ENCODE measurements around the gene PLAAT4. TPM values are rescaled to one million over a fixed set of nuclear protein-coding genes. Genes with fewer than 3 reads are reported as not detected.
A peak's percentile ranks its signal among the peaks of the same experiment; 100 is the strongest.
"Not testable (repeated sequence)": the region's sequence is repeated elsewhere in the genome, so short reads cannot be mapped to it uniquely, and the experiment has no call there.

PLAAT4 gene
- total and polyA plus RNA-seq, 5 donors = 8.0 to 17.9 (median 13.7) TPM

DNA sequence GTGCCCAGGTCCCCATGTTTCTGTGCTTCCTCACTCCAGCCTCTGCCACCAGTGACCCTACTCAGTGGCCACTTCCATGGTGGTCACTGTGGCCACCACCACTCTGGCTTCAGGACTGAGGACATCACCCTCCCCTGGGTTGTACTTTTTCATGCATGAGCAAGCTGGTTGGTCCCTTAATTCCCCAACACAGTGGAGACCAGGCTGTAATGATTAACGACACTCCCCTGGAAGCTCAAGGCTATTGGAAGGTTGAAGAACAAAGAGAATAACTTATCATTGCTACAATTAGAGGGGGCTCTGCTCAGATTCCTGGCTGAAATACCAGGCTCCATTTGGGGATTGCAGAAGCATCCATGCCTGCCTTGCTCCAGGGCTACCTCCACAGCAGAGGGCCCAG is 10.5 kb downstream of the PLAAT4 start:
- no peak for ATAC-seq
- Histone ChIP-seq H3K27me3 (ENCODE audit: control insufficient read depth, insufficient read depth) (no peaks in the 10 kb centered on the region), H3K27ac (ENCODE audit: low read length) (no peak overlapping the region), H3K9me3 (ENCODE audit: control insufficient read depth, low read length) (no peaks in the 10 kb centered on the region), H3K4me1 (ENCODE audit: control insufficient read depth, insufficient read depth, low read length) (no peaks in the 10 kb centered on the region), H3K4me3 (ENCODE audit: low read length) (no peak overlapping the region)
- intact Hi-C loops (cut with DNase I) = no loop called here
- DNase-seq = no peak
- WGBS = 84% methylated on average over 1 of the region's 1 CpG

DNA sequence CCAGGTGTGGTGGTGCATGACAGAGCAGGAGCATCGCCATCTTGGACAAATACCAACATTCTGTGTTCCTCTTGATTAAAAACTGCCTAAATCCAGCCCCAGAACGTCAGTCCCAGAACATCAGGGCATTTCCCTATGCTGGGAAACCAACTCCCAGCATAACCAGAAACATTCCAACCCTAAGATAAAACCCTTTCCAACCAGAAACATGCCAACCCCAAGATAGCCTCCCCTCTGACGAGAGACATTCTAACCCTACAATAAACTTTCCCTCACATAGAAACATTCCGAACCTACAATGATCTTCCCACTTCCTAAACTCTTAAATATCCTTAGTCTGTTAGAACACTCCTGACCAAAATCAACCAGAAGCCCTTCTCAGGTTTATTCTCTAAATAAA is 11.6 kb downstream of the PLAAT4 start:
- Histone ChIP-seq H3K4me3 (ENCODE audit: low read length) (no peak overlapping the region), H3K9me3 (ENCODE audit: control insufficient read depth, low read length) (no peaks in the 10 kb centered on the region), H3K4me1 (ENCODE audit: control insufficient read depth, insufficient read depth, low read length) (no peaks in the 10 kb centered on the region), H3K27me3 (ENCODE audit: control insufficient read depth, insufficient read depth) (no peaks in the 10 kb centered on the region), H3K27ac (ENCODE audit: low read length) (no peak overlapping the region)
- WGBS = 47% methylated on average over 4 of the region's 4 CpGs
- DNase-seq (no peak), ATAC-seq (no peak)
- intact Hi-C loops (cut with DNase I) = no loop called here

DNA sequence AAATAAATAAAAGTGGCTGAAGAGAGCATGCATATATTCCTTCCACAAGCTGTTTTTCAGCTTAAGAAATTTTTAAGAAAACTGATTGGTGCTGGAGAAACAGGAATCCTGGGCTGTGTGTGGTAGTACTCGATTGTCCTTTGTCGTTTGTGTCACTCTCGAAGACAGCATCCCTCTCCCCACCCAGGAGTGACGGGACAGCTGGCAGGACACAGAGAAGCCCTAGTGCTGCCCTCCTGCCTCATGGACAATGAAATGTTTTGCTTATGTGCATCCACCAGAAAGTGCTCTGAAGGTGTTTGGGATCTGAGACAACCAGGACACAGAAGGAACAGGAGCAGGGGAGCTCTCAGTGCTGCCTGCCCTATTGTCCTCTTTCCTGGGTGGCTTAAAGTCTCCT is 12.8 kb downstream of the PLAAT4 start:
- intact Hi-C loops (cut with DNase I) = no loop called here
- no peak for ATAC-seq

DNA sequence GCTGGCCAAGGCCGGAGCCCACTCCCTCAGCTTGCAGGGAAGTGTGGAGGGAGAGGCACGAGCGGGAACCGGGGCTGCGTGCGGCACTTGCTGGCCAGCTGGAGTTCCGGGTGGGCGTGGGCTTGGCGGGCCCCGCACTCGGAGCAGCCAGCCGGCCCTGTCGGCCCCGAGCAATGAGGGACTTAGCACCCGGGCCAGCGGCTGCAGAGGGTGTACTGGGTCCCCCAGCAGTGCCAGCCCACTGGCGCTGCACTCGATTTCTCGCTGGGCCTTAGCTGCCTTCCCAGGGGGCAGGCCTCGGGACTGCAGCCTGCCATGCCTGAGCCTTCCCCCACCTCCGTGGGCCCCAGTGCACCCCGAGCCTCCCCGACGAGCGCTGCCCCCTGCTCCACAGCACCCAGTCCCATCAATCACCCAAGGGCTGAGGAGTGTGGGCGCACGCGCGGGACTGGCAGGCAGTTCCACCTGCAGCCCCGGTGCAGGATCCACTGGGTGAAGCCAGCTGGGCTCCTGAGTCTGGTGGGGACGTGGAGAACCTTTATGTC is 13.6 kb downstream of the PLAAT4 start:
- 89% methylated on average over 31 of the region's 31 CpGs for WGBS
- H3K9me3 ChIP-seq (ENCODE audit: control insufficient read depth, low read length); DNase-seq; intact Hi-C loops (cut with DNase I); H3K4me1 ChIP-seq (ENCODE audit: control insufficient read depth, insufficient read depth, low read length); H3K27ac ChIP-seq (ENCODE audit: low read length); H3K4me3 ChIP-seq (ENCODE audit: low read length); H3K27me3 ChIP-seq (ENCODE audit: control insufficient read depth, insufficient read depth); ATAC-seq: not testable (repeated sequence)

More for the DNA sequence above, 12.8 kb downstream of the PLAAT4 start:
- no peaks in the 10 kb centered on the region for H3K27me3 ChIP-seq (ENCODE audit: control insufficient read depth, insufficient read depth)
- no peaks in the 10 kb centered on the region for H3K9me3 ChIP-seq (ENCODE audit: control insufficient read depth, low read length)
- DNase-seq = no peak
- WGBS = 82% methylated on average over 4 of the region's 4 CpGs
- H3K27ac ChIP-seq (ENCODE audit: low read length) = no peak overlapping the region
- H3K4me1 ChIP-seq (ENCODE audit: control insufficient read depth, insufficient read depth, low read length) = no peaks in the 10 kb centered on the region
- H3K4me3 ChIP-seq (ENCODE audit: low read length) = no peak overlapping the region

DNA sequence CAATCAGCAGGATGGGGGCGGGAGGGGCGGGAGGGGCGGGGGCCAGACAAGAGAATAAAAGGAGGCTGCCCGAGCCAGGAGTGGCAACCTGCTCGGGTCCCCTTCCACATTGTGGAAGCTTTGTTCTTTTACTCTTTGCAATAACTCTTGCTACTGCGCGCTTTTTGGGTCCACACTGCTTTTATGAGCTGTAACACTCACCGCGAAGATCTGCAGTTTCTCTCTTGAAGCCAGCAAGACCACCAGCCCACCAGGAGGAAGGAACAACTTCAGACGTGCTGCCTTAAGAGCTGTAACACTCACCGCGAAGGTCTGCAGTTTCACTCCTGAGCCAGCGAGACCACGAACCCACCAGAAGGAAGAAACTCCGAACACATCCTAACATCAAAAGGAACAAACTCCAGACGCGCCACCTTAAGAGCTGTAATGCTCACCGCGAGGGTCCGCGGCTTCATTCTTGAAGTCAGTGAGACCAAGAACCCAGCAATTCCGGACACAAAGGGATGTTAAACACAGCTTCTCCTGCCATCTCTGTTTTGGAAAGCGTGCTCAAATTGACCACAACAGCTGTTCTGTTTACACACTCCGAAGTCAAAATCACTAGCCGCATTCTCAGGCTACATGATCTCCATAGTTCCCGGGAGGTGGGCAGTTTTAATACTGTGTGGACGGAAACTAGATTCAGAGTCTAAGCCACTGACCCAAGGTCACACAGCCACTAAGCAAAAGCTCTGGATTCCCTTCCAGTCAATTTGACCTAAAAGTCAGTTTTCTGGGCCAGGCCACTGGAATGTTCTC is 14.7 kb downstream of the PLAAT4 start:
- intact Hi-C loops (cut with DNase I) = no loop called here
- ATAC-seq = no peak
- Histone ChIP-seq H3K4me1 (ENCODE audit: control insufficient read depth, insufficient read depth, low read length) (no peaks in the 10 kb centered on the region), H3K4me3 (ENCODE audit: low read length) (no peak overlapping the region), H3K27ac (ENCODE audit: low read length) (no peak overlapping the region), H3K27me3 (ENCODE audit: control insufficient read depth, insufficient read depth) (no peaks in the 10 kb centered on the region), H3K9me3 (ENCODE audit: control insufficient read depth, low read length) (no peaks in the 10 kb centered on the region)
- no peak for DNase-seq
- WGBS = 84% methylated on average over 27 of the region's 27 CpGs

DNA sequence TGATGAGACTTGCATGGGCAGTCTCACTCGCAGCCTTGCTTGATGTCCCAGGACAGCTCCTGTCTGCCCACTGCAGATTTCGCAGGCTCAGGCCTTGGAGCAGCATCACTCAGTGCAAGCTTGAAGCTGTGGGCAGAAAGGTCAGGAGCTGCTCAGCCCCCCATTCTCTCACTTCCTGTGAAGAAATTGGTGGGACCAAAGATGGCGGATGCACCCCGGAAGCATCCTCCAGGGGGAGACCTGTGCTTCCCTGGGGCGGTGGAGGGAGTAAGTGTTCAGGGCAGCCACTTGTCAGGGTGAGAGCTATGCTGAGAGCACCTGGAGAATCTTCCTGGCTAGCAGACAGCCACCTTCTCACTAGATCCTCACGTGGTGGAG is 15.3 kb downstream of the PLAAT4 start:
- no peaks in the 10 kb centered on the region for H3K4me1 ChIP-seq (ENCODE audit: control insufficient read depth, insufficient read depth, low read length)
- no peak for DNase-seq
- H3K9me3 ChIP-seq (ENCODE audit: control insufficient read depth, low read length) = no peaks in the 10 kb centered on the region
- no peak overlapping the region for H3K4me3 ChIP-seq (ENCODE audit: low read length)
- no peak for ATAC-seq
- intact Hi-C loops (cut with DNase I) = no loop called here
- no peaks in the 10 kb centered on the region for H3K27me3 ChIP-seq (ENCODE audit: control insufficient read depth, insufficient read depth)
- 86% methylated on average over 6 of the region's 6 CpGs for WGBS
- no peak overlapping the region for H3K27ac ChIP-seq (ENCODE audit: low read length)

DNA sequence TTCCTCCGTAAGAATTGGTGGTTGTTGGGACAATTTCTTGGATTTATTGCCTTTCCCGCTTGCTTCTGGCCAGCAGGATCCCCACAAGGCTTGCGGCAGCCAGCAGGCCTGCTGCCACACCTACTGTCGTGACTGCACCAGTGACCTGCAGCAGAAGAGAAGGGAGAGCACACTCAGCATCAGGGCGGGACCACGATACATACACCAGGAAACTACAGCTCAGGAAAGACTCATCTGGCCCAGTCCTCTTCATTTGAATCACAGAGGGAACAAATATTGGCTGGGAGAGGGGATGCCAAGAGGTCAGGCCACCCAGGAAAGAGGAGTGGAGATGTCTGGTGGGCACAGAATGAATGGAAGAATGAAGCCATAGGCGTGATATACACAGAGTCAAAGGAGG is 16.3 kb downstream of the PLAAT4 start:
- Histone ChIP-seq H3K27me3 (ENCODE audit: control insufficient read depth, insufficient read depth) (no peaks in the 10 kb centered on the region), H3K4me1 (ENCODE audit: control insufficient read depth, insufficient read depth, low read length) (no peaks in the 10 kb centered on the region), H3K9me3 (ENCODE audit: control insufficient read depth, low read length) (no peaks in the 10 kb centered on the region), H3K4me3 (ENCODE audit: low read length) (no peak overlapping the region), H3K27ac (ENCODE audit: low read length) (no peak overlapping the region)
- ATAC-seq (no peak), DNase-seq (no peak)
- intact Hi-C loops (cut with DNase I) = no loop called here
- 86% methylated on average over 7 of the region's 7 CpGs for WGBS

DNA sequence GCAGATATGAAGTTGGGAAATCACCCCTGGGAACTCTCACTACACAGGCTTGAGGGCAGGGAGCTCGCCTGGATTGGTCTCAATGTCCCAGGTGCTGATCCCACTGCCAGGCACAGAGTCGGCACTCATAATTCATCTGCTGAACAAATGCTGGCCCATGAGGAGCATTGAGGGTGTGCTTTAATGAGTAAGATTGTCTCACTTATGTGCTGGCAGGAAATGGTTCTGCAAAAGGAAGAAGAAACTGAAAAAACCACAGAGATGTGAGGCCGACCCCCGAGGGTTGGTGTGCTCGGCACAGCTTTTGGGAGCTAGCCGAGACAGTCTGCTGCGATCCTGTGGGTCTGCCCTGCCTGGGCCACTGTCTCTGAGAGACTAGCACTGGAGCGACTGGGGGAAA is 17.2 kb downstream of the PLAAT4 start:
- no peaks in the 10 kb centered on the region for H3K4me1 ChIP-seq (ENCODE audit: control insufficient read depth, insufficient read depth, low read length)
- ATAC-seq (peak in 1 of 2 donors; percentile 18), DNase-seq (no peak)
- no peak overlapping the region for H3K27ac ChIP-seq (ENCODE audit: low read length)
- no peaks in the 10 kb centered on the region for H3K27me3 ChIP-seq (ENCODE audit: control insufficient read depth, insufficient read depth)
- H3K4me3 ChIP-seq (ENCODE audit: low read length) = no peak overlapping the region
- no peaks in the 10 kb centered on the region for H3K9me3 ChIP-seq (ENCODE audit: control insufficient read depth, low read length)
- intact Hi-C loops (cut with DNase I) = no loop called here
- WGBS = 50% methylated on average over 8 of the region's 8 CpGs

DNA sequence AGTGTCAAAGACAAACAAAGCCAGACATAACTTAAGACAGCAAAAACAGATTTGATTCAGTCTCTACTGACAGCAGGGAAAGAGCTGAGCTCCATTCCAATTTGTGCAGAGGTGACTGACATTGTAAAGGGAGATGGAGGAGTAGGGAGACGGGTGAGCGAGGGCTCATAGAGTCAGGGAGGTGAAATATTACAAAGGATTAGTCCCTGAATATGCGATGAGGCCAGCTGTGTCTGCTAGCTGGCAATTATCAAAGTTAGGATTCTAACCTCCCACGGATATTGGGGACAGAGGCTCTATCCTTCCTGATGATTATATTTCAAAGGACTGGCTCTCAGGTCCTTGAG is 18.2 kb downstream of the PLAAT4 start:
- DNase-seq = no peak
- Histone ChIP-seq H3K27me3 (ENCODE audit: control insufficient read depth, insufficient read depth) (no peaks in the 10 kb centered on the region), H3K27ac (ENCODE audit: low read length) (no peak overlapping the region), H3K9me3 (ENCODE audit: control insufficient read depth, low read length) (no peaks in the 10 kb centered on the region), H3K4me1 (ENCODE audit: control insufficient read depth, insufficient read depth, low read length) (no peaks in the 10 kb centered on the region), H3K4me3 (ENCODE audit: low read length) (no peak overlapping the region)
- intact Hi-C loops (cut with DNase I) = no loop called here
- ATAC-seq = no peak
- WGBS = 60% methylated on average over 4 of the region's 4 CpGs

DNA sequence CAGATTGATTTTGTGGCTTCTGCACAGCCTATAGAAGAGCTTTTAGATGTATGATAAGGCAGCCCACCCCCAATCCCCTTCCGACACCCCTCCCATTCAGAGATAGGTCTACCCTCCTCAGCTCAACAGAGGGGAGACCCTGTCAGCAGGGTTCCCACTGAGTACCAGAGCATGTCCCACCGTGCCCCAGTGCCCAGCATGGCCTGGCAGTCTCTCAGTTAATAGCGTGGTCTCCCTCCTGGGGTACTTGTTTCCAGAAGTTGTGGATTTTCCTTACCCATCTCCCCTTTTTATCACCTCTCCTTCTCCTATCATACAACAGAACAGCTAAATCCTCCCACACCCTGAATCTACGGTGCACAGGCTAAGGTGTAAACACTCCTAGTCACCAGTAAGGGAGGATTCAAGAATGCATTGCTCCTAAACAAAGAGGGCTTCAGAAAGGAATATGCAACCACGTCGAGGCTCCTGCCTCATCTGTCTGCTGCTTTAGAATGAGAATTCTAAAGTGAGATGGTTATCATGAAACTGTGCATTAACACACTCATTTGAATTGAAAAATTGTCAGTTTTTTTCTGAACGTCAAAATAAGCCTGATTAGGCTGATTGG is 19.9 kb downstream of the PLAAT4 start:
- no peak for ATAC-seq
- intact Hi-C loops (cut with DNase I) = no loop called here
- DNase-seq = no peak
- 66% methylated on average over 7 of the region's 7 CpGs for WGBS
- Histone ChIP-seq H3K27ac (ENCODE audit: low read length) (no peak overlapping the region), H3K27me3 (ENCODE audit: control insufficient read depth, insufficient read depth) (no peaks in the 10 kb centered on the region), H3K4me1 (ENCODE audit: control insufficient read depth, insufficient read depth, low read length) (peaks cover 2% of the 10 kb centered on the region), H3K9me3 (ENCODE audit: control insufficient read depth, low read length) (no peaks in the 10 kb centered on the region), H3K4me3 (ENCODE audit: low read length) (no peak overlapping the region)

DNA sequence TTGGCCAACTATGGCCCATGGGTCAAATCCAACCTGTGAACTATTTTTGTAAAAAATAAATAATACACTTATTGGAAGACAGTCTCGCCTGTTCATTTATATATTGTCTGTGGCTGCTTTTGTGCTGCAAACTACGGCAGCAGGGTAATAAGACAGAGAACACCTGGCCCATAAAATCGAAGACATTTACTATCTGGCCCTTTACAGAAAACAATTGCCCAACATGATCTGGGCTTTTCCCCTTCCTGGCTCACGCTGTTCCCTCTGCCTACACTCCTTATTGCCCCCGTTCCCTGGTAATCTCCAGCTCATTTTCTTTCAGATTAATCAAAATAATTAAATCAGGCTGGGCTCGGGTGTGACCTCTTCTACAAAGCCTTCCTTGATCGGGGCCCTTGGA is 21.0 kb downstream of the PLAAT4 start:
- H3K4me1 ChIP-seq (ENCODE audit: control insufficient read depth, insufficient read depth, low read length) = peaks cover 2% of the 10 kb centered on the region
- no peak overlapping the region for H3K4me3 ChIP-seq (ENCODE audit: low read length)
- H3K27me3 ChIP-seq (ENCODE audit: control insufficient read depth, insufficient read depth) = no peaks in the 10 kb centered on the region
- DNase-seq = no peak
- no peak overlapping the region for H3K27ac ChIP-seq (ENCODE audit: low read length)
- no peaks in the 10 kb centered on the region for H3K9me3 ChIP-seq (ENCODE audit: control insufficient read depth, low read length)
- no peak for ATAC-seq
- WGBS = 73% methylated on average over 7 of the region's 7 CpGs
- intact Hi-C loops (cut with DNase I) = no loop called here
